GM21381 (cell line): ENCODE measurements around the gene EVA1A.

Experiments used
- ATAC-seq: cut with Tn5 transposase; IDR thresholded peaks from one replicate; pipeline ENCODE4 v1.9.1; 2021; ENCODE audit warnings: mild to moderate bottlenecking, moderate library complexity; ENCODE audit not compliant: unreplicated experiment

EVA1A gene

DNA sequence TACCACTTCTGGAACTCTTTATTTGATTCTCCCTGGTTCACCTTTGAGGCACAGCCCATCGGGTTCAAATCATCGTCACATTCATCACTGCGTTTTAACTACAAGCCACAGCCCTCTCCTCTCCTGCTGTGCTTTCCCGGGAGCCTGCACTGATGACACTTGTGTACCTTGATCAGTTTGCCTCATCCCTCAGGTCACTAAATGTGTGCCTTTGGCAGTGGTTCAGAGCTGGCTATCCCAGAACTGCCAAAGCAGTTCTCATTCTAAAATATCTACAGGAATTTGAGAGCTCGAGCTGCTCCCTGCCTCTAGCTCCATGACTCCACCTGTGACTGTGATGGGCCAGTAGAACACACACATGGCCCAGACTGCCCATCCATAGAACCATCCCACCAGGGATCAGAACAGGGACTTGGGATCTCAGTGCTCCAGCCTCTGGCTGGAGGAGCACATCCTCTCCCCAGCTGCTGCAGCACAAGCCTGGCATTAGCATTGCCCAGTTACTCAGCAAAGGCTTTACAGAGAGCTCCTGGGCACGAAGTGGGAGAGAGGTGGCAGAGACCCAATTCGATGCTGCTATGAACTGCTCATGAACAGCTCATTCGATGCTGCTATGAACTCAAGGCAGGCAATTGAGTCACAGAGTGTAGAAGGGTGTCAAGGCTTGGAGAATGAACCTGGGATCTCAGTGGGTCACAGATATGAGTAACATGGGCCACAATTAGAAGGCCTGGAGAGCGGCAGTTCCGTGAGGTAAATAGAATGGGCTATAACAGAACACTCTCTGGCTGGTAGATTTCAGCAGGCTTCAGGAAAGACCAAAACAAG, 41.9 kb downstream of the EVA1A start:
- no peak for ATAC-seq

DNA sequence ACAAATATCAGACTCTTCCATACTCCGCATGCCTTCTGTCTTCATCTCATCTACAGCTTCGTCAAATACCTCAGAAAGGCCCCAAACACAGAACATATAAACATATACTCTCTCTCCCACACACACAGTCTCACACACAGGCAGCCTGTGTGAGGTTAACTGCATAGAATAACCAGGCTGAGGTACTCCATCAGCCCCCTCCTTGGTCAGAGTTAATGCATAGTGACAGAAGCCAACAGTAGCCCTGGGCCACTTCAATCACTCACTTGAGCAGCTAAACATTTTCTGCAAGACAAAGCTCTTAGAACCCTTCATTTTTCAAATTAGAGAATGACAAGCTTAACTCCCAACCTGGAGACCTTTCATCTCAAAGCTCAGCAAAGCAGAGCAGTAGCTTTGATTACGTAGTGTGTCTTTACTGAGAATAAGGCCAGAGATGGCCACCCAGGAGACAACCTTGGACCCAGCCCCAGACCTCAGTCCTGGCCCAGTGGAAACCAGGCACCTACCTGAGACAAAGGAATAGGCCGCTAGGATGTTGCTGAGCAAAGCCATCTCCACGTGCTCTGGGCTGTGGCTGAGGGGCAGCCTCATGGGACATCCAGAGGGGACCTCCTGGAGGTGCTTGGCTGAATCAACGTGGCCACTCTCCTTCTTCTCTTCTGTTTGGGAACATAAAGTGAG, 43.0 kb downstream of the EVA1A start:
- ATAC-seq = no peak

DNA sequence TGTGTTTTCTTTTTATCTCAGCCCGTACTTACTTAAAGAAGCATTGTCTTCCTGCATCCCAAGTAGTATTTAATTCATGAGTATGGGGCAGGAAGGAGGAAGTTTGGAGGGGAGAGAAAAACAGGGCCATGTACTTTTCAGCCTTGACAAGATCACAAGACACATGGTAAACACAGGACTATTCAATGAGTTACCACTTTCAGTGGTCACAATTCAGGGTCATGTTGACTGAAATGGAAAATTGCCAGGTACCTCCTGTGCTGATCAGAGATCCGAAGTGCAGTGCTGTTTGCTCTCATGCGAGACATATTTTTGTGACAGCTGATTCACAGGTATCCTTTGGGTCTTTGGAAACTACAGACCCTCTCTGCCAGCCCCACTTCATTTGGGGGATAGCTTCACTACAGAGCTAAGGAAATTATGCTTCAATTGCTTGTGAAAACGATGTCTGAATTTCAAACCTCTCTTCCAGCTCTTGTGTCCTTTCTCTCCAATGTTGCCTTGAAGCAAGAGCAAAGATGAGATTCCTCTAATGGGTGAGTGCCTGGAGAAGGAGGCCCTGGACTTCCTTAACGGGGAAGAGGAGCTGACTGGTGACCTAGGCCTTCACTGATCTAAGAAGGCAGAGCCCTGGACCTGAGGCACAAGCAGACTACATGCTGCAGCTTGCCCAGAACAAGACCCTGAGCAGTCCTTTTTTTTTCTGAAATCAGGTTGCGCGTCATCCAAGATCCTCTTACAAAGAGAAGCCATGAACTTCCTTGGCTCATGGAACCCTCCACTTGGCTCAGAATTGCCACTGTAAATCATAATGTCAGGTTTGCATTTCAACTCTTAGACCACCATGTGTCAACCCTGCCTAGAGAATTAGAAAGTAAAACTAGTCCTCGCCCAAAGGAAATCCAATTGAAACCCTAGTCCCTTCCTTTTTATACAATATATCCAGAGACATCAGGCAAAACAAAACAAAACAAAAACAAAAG, 44.1 kb downstream of the EVA1A start:
- no peak for ATAC-seq

DNA sequence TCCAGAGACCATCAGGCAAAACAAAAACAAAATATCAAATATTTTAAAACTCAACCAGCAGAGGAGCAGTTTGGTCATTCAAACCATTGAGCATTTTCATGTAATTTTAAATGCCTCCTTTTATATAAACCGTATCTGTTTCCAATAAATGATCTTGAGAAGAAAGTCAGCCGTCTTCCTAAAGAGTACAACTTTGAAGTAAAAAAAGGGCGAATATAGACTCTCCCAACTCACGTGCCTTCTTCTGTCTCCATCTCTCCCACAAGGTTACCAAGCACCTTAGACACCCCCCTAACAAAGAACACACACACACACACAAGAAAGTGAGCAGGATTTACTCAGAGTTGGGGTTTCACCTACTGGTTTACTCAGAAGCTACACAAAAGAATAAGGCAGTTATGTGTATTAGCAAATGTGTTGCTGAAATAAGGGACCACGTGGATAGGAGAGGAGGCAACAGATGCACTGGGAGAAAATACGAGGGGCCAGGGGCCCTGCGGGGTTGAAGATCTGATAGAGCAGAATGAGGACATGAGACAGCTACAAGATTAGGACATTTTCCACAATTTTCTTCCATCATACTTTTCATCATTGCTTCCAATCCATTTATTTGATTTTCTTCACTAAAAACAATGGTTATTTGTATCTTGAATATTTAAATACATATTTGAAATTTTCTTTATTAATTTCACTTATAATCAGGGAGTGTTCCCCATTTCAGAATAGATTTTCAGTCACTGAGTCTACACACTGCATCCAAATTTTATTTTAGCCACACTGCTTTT, 45.0 kb downstream of the EVA1A start:
- ATAC-seq = no peak

DNA sequence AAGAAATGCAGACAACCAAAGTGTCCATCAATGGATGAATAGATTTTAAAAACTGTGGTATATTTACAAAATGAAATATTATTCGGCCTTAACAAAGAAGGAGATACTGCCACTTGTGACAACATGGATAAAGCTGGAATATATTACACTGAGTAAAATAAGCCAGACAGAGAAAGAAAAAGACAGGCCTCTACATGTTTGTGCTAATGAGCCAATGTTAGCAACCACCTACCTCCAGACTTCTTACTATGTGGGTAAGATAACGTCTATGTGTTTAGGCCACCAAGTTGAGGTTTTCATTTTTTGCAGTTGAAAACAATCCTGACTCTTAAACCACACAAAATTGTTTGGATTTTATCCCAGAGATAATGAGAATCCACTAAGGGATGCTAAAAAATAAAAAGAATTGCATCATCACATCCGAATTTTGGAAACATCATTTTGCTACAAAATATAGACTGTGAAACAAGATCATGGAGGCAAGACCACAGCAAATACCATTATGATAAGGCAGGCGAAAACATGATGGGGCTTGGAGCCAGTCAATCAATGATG, 47.0 kb downstream of the EVA1A start:
- ATAC-seq = no peak

DNA sequence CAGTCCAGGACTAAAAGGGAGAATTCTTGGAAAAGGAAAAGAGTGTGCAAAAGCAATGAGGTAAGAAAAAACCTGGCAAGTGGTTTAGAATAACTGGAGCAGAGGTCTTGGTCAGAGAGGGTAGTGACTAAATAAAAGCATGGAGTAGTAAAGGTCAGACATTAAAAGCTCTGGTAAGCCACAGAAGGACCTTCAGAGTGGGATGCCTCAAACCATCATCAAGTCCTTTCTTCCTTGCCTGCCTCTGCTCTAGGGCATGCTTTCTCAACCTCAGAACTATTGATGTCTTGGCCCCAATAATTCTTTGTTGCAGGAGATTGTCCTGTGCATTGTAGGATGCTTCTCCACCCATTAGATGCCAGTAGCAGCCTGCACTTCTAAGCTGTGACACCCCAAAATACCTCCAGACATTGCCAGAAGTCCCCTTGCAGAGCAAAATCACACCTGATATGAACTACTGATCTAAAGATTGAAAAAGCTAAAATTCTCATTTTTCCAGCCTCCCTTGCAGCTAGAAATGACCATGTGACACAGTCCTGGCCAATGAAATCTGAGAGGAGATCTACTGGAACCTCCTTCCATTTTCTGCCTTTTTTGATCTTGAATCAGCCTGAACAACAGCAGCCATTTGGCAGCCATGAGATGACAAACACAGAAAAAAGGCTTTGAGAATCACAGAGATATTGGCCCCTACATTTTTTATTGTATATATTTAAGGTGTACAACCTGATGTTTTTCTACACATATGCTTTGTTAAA, 48.1 kb downstream of the EVA1A start:
- ATAC-seq = no peak

DNA sequence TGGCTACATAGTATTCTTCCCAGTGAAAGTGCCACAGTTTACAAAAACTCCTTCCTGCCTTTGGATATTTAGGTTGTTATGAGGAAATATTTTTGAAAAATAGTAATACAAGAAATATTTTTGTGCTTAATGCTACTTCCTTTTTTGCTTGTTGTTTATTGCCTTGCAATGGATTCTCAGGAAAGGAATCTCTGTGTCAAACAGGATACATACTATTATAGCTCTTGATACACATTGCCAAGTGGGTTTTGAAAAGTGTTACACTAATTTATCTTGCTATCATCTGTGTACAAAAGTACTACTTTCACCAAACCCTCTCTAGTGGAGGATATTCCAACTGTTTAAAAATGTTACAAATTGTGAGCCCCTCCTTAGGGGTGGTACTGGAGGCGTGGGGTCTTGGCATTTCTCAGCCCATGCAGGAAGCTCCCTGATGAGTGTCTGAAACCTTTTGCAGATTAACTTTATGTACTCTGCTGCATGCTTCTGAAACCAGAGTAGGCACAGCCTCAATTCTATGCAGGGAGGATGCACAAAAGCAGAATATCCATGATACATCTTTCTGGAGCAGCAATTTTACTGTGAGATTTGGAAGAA, 54.5 kb downstream of the EVA1A start:
- ATAC-seq = no peak

DNA sequence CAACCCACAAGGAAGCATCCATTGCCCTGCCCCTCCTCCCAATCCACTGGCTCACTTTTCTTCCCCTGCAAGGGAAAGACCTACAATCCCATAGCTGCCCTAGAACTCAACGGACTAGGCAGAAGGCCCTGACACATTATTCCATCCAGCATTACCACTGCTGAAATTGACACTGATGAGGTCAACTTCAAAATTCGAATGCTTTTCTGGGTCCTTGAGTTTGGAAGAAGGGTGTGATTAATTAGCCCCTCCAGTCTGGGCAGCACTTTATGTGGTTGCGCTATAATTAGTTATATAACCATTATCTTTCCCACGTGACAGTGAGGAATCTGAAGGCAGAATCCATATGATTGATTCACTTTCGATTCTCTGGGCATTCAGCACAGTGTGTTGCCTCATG, 55.7 kb downstream of the EVA1A start:
- no peak for ATAC-seq

DNA sequence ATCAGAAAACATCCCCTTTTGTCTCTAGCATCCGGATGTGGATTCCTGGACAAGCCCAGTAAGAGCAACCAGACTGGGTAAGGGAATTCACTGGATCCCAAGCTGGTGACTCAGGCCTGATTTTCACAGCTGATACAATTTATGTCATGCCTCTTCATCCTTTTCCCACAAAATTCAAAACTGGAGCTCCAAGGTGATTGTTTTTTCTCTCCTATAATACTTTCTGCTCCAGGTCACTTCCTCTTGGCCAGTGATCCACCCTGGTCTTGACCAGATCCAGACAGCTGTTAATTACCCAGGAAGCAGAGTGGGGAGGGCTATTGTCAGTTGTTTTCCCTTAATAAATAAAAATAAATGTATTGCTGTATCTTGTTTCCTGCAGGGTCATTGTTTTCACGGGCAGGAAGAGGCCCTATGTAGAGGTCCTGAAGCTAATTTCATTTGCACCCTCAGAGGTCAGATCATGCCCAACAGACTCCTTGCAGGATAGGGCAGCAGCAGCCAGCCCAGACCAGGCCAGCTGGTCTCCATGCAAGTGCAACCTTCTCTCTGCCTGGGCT, 57.6 kb downstream of the EVA1A start:
- no peak for ATAC-seq

DNA sequence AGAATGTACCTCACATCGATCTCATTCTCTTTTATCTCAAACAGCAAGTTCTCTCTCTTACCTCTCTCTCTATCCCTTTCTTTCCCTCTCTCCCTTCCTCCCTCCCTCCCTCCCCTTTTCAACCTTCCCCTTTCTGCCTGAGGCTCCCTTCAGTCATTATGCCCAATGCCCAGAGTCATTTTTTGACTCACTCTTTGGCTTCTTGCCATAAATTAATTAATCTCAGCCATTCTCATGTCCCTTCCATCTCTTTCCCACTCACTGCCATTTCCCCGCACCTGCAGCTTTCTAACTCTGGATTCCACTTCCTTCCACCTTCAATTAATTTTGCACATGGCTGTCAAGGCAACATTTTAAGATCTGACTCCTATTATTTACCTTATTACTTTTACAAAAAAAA, 60.1 kb downstream of the EVA1A start:
- no peak for ATAC-seq

DNA sequence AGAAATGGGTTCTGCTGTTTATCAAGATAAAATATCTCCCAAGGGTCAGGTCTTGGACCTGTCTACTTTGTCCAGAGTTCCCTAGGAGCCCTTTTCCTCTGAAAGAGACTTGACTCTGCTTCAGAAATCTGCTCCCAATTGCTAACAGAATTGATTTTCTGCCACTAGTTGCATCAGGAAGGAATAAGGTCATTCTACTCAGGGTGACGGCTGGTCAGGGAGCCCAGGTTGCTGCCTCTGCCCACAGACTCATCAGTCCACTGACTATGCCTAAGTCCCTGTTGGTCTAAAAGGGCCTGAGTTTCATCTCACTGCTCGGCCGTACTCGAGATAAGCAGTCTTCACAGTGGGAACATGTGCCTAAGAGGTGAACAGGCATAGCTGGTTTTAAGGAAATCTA, 61.2 kb downstream of the EVA1A start:
- ATAC-seq = no peak

DNA sequence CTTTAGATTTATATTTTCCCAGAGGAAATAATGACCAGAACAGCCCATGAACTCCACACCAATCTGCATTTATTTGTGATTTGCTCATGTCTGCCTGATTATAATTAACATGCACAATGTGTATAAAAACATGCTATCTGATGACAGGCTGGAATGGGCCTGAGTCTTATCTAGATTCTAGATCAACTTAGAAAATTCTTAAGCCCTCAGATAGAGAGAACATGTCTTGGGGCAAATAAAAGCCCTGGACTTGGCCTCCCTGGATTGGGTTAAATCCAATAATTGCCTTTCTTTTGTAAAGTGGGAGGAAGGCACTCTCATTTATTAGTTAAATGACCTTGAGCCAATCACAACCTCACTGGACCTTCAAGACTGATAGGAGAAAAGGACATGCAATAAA, 61.8 kb downstream of the EVA1A start:
- ATAC-seq = no peak

DNA sequence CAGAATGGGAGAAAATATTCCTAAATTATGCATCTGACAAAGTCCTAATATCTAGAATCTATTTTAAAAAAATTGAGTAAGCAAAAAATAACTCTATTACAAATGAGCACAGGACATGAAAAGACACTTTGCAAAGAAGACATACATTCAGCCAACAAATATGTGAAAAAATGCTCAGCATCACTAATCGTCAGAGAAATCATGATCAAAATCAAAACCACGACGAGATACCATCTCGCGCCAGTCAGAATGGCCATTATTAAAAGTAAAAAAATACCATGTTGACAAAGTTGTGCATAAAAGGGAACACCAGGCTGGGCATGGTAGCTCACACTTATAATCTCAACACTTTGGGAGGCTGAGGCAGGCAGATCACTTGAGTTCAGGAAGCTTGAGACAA, 63.5 kb downstream of the EVA1A start:
- ATAC-seq = no peak

DNA sequence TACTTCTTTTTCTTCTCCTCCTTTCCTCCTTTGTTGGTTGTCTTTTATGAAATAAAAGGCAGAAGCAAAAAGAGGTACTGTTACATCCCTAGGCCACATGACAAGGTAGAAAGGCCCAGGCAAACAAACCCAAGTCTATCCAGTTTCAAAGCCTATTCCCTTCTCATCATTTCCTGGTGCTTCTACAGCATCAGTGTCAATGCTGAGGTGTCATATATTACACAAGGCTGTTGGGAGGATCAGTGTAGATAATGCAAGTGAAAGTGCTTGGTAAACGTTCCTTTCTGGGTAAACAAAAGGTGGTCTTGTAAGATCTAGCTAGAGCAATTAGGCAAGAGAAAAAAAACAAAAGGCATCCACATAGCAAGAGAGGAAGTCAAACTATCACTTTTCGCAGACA, 64.9 kb downstream of the EVA1A start:
- no peak for ATAC-seq

DNA sequence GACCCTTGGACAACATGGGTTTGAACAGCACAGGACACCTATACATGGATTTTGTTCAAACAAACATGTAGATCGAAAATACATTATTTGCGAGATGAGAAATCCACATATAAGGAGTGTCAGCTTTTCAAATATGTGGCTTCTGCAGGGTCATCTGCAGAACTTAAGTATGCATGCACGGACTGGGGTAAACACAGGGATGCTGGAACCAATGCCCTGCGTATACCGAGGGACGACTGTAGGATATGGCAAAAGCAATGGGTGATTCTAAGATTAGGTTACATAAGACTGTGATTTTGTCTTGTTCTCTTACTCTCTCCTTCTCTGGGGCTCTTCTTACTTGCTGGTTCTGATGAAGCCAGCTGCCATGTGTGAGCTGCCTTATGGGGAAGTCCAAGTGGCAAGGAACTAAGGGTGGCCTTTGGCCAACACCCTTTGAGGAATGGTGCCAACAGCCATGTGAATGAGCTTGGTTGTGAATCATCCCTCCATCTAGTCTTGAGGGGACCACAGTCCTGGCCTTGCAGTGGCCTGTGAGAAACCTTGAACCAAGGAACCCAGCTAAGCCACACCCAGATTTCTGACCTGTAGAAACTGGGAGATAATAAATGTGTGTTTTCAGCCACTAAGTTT, 66.5 kb downstream of the EVA1A start:
- ATAC-seq = no peak

DNA sequence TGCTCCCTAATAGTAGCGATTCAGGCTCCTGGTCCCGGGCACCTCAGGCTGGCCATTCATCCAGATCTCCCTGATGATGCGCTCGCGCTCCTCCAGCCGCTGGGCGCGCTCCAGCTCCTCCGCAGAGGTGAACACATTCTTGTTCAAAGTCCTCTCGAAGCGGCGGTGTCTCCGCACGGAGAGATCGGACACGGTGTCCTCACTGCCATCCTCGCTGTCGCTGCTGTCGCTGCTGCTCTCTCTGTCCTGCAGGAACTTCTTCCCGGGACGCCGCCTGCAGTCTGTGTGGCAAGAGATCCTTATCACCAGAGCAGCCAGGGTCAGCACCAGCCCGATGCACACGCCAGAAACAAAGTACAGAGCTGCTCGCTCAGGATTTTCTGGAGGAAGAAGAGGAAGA, 67.5 kb downstream of the EVA1A start:
- ATAC-seq = no peak

DNA sequence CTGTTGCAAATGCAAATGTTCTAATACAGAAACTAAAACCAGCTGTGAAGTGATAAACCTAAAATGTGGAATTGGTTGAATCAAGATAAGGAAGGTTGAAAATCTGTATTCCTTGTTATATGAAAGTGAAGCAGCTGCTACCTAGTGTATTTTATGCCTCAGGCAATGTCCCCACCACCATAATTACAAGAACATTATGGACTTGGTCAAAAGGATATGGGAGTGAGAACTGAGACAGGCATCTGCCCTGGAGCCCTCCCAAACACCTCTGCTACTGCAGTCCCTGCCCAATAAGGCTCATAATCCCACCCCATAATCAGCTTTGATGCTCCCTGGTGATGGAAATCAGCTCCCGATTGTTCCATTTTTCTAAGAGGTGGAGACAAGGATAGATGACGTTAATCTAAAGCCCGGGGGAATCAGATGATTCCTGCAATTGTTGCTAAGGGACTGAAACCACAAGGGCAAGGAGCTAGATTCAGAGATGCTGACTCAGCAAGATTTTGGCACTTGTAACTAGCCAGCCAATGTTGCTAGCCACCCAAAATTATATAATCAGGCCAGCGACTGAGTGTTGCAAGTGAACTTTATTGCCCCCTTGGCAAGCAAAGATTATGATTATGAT, 69.5 kb downstream of the EVA1A start:
- no peak for ATAC-seq

DNA sequence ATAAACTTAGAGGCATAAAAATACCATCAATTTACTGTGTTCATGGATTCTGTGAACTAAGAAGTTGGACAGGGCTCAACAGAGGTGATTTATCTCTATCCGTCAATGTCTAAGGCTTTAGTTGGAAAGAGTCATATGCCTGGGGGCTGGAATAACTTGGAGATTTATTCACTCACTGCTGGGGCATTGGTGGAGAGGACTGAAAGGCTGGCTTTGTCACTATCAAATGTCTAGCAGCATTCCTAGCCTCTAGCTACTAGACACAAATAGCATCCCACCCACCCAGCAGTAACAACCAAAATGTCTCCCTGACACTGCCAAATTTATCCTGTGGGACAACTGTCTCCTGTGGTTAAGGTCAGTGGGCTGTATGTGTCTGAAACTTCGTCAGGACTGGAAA, 71.0 kb downstream of the EVA1A start:
- no peak for ATAC-seq
